ENCODE measurements around the gene UGP2.

GRCh38 chr2:63876311-63876710, 34.6 kb downstream of the UGP2 start:
- no peak for TF ChIP-seq POLR2AphosphoS5 (IDR thresholded peaks at IDR 0.05)
- no peak for TF ChIP-seq POLR2A (IDR thresholded peaks at IDR 0.05)
- no peak for TF ChIP-seq CTCF (IDR thresholded peaks at IDR 0.05)
- TF ChIP-seq EP300 (IDR thresholded peaks at IDR 0.05) = no peak

Data from upper lobe of left lung (tissue), 4 donors.